Gastrocnemius medialis (tissue), 4 donors: ENCODE results near the gene NPAS3. TPM values are rescaled to one million over a fixed set of nuclear protein-coding genes. Genes with fewer than 3 reads are reported as not detected.

Source experiments
- ATAC-seq, 2 donors: fragments of 150-250 bp; one replicate each; pipeline ENCODE4 v1.9.1; 2016
- DNase-seq, 2 donors: peaks; one replicate each; pipeline ENCODE4 v3.0.0-alpha.2; 2019
- H3K27ac ChIP-seq, 4 donors: fragments of 200-600 bp; sonication (generic); 1 replicate in 1 of 4; 2 replicates in 3 of 4; pipeline ENCODE4 v1.5.1; 2016 to 2018; ENCODE audit warnings: mild to moderate bottlenecking in 2 of 4, moderate library complexity in 1 of 4
- H3K27me3 ChIP-seq, 3 donors: fragments of 200-600 bp; sonication (generic) in 2 of 3; 1 replicate in 1 of 3; 2 replicates in 2 of 3; pipeline versions ENCODE4 v1.5.1 to v1.6.0; 2016 to 2019; ENCODE audit warnings: mild to moderate bottlenecking in 1 of 3, moderate library complexity in 1 of 3
- H3K36me3 ChIP-seq, 2 donors: fragments of 200-600 bp; sonication (generic) in 1 of 2; one replicate each; pipeline ENCODE4 v1.5.1; 2017 to 2018
- H3K4me1 ChIP-seq, 2 donors: fragments of 200-600 bp; sonication (generic) in 1 of 2; one replicate each; pipeline ENCODE4 v1.5.1; 2016 to 2017; ENCODE audit warnings: mild to moderate bottlenecking in 2 of 2
- H3K4me3 ChIP-seq, 4 donors: fragments of 200-600 bp; sonication (generic) in 3 of 4; 1 replicate in 1 of 4; 2 replicates in 3 of 4; pipeline ENCODE4 v1.5.1; 2016 to 2019; ENCODE audit warnings: mild to moderate bottlenecking in 2 of 4
- H3K9me3 ChIP-seq, 3 donors: fragments of 200-600 bp; sonication (generic) in 2 of 3; 1 replicate in 1 of 3; 2 replicates in 2 of 3; pipeline ENCODE4 v1.5.1; 2016 to 2019
- POLR2A ChIP-seq, 2 donors: fragments of 450-650 bp; IDR thresholded peaks; one replicate each; pipeline ENCODE4 v1.6.1; 2017; ENCODE audit warnings: antibody characterized with exemption in 2 of 2, mild to moderate bottlenecking in 2 of 2, moderate library complexity in 2 of 2
- in situ Hi-C, 4 donors: fragments of 200-750 bp; cut with MboI; loops; one replicate each; pipeline versions ENCODE4 v1.15.0 to v1.8.0; 2017; ENCODE audit warnings: low sequenced_read_pairs in 4 of 4
- intact Hi-C: fragments of 100-400 bp; cut with DNase I; formaldehyde crosslinking; loops from one replicate; pipeline ENCODE4 v1.15.1; 2023; ENCODE audit warnings: low total_unique reads
- total RNA-seq, 4 donors: library from RNA; depleted of rRNA; stranded (reverse); fragments of >200 nt; gene quantifications; one replicate each; pipeline versions ENCODE4 v1.1.0 to v1.2.3, GENCODE V29; 2016
- TF ChIP-seq, protein P1 (sequence below), 5 experiments: fragments of 450-650 bp in 3 of 5; fragments of 200-600 bp in 2 of 5; sonication (generic) in 2 of 5; IDR thresholded peaks in 4 of 5; conservative IDR thresholded peaks in 1 of 5; 1 replicate in 4 of 5; 2 replicates in 1 of 5; pipeline ENCODE4 v1.5.1; 2016 to 2019; ENCODE audit warnings: antibody characterized with exemption in 5 of 5, mild to moderate bottlenecking in 3 of 5, moderate library complexity in 3 of 5

Gene NPAS3
- total RNA-seq, 4 donors from 2014 or later = 0.82 to 1.00 TPM; not detected in 2

DNA sequence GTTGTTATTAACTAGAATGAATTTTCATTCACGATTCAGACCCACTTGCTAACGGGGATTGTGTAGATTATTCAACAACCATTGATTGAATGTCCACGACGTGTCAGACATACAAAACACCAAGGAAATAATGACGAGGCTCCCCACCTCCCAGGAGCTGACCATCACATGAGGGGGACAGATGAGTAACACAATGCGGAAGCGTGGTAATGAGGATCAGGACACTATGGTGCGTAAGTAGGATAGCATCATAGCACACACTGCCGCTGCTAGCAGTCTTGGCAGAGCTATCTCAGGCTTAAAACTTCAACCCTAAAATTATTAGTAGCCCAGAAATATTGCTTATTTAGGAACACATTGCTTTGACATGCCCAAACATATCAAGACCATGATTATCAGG is 746.3 kb downstream of the NPAS3 start:
- TF ChIP-seq, protein P1, sequence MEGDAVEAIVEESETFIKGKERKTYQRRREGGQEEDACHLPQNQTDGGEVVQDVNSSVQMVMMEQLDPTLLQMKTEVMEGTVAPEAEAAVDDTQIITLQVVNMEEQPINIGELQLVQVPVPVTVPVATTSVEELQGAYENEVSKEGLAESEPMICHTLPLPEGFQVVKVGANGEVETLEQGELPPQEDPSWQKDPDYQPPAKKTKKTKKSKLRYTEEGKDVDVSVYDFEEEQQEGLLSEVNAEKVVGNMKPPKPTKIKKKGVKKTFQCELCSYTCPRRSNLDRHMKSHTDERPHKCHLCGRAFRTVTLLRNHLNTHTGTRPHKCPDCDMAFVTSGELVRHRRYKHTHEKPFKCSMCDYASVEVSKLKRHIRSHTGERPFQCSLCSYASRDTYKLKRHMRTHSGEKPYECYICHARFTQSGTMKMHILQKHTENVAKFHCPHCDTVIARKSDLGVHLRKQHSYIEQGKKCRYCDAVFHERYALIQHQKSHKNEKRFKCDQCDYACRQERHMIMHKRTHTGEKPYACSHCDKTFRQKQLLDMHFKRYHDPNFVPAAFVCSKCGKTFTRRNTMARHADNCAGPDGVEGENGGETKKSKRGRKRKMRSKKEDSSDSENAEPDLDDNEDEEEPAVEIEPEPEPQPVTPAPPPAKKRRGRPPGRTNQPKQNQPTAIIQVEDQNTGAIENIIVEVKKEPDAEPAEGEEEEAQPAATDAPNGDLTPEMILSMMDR (IDR thresholded peaks at IDR 0.05 in 4 of 5, conservative IDR thresholded peaks at IDR 0.05 in 1 of 5) = no peak
- TF ChIP-seq POLR2A (IDR thresholded peaks at IDR 0.05) = no peak
- no peak for DNase-seq
- intact Hi-C loops = no loop called here
- H3K27me3 ChIP-seq = no peaks in the 10 kb centered on the region
- H3K4me3 ChIP-seq = no peak overlapping the region
- peaks cover 0 to 7% of the 10 kb centered on the region in 2 donors for H3K4me1 ChIP-seq
- H3K36me3 ChIP-seq = no peaks in the 10 kb centered on the region
- H3K27ac ChIP-seq = no peak overlapping the region
- in situ Hi-C loops = no loop called here
- no peaks in the 10 kb centered on the region for H3K9me3 ChIP-seq
- no peak for ATAC-seq

DNA sequence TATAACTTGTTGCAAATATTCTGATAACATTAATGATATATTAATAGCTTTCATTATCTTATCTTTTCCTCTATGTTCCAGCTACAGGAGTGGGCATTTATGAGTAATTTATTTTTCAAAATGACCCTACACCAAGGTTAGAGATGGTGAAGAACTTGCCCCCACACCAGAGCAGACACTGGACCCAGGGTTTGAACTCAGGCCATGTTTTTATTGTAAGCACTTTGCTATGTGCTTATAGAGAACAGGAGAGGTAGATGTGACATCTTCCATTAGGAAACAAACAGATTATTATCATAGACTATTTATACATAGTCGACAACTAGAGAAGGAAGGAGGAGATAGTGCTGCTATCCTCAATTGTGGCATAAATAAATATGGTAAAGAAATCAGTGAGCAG is 747.0 kb downstream of the NPAS3 start:
- no peak for TF ChIP-seq POLR2A (IDR thresholded peaks at IDR 0.05)
- TF ChIP-seq, protein P1 (IDR thresholded peaks at IDR 0.05 in 4 of 5, conservative IDR thresholded peaks at IDR 0.05 in 1 of 5) = no peak
- Histone ChIP-seq H3K27me3 (no peaks in the 10 kb centered on the region), H3K4me3 (no peak overlapping the region), H3K36me3 (no peaks in the 10 kb centered on the region), H3K4me1 (peaks cover 0 to 7% of the 10 kb centered on the region in 2 donors), H3K9me3 (no peaks in the 10 kb centered on the region), H3K27ac (no peak overlapping the region)
- intact Hi-C loops = no loop called here
- in situ Hi-C loops = no loop called here
- ATAC-seq (no peak), DNase-seq (no peak)

DNA sequence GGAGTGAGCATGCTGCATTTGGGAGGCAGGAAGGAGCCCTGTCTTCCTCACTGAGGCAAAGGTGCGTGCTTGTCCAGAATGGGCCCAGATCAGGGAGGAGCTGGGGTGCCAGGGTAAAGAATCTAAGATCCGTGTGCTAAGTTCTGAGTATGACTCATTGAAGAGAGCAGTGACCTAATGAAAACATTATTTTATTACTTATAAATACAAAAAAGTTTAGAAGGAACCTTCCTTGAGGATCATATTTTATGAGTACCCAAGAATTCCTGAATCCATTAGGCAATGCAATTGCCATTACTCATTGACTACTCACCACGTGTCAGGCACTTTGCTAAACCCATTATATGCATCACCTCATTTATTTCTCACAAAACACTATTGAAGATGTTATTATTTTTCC is 747.5 kb downstream of the NPAS3 start:
- Histone ChIP-seq H3K4me1 (peaks cover 0 to 7% of the 10 kb centered on the region in 2 donors), H3K4me3 (no peak overlapping the region), H3K27ac (no peak overlapping the region), H3K9me3 (no peaks in the 10 kb centered on the region), H3K36me3 (no peaks in the 10 kb centered on the region), H3K27me3 (no peaks in the 10 kb centered on the region)
- TF ChIP-seq, protein P1 (IDR thresholded peaks at IDR 0.05 in 4 of 5, conservative IDR thresholded peaks at IDR 0.05 in 1 of 5) = no peak
- no peak for TF ChIP-seq POLR2A (IDR thresholded peaks at IDR 0.05)
- ATAC-seq (no peak), DNase-seq (no peak)
- intact Hi-C loops (no loop called here), in situ Hi-C loops (no loop called here)

DNA sequence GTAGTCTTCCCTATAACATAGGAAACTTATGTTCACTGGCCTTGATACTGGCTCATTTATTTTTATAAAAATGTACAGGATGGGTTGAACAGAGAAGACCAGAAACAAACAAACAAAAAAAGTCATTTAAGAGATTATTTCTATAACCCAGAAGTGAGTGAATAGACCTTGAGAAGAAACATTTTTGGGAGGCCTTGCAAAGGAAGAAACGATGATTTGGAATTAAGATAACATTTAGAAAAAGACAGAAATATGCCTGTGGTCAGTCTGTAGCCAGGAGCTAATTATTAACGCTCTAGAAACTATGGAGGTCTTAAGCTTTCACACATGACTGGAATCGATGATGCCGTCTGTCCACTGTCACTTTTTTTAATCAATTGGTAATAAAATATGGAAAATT is 748.2 kb downstream of the NPAS3 start:
- H3K9me3 ChIP-seq = no peaks in the 10 kb centered on the region
- intact Hi-C loops = no loop called here
- H3K27me3 ChIP-seq = no peaks in the 10 kb centered on the region
- H3K4me1 ChIP-seq = peaks cover 0 to 7% of the 10 kb centered on the region in 2 donors
- H3K27ac ChIP-seq = no peak overlapping the region
- in situ Hi-C loops = no loop called here
- ATAC-seq = no peak
- H3K4me3 ChIP-seq = no peak overlapping the region
- TF ChIP-seq POLR2A (IDR thresholded peaks at IDR 0.05) = no peak
- TF ChIP-seq, protein P1 (IDR thresholded peaks at IDR 0.05 in 4 of 5, conservative IDR thresholded peaks at IDR 0.05 in 1 of 5) = no peak
- no peak for DNase-seq
- H3K36me3 ChIP-seq = no peaks in the 10 kb centered on the region

DNA sequence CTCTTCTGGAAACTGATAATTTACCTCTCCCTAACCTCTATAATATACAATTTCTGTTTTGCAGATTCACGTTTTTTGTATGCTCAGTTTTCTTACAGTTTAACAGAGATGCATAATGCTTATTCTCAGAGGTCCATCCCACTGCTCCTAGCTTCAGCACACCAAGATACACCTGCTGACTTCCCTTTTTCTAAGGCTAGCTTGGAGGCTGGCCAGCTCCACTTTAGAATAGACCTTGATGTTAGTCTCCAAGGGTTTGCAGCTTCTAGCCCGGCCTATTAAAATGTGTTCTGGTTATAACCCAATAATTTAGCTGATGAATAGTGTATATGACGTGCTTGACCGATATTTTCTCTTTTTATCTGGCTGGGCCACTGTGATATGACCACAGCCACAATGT is 751.0 kb downstream of the NPAS3 start:
- intact Hi-C loops = no loop called here
- H3K9me3 ChIP-seq = no peaks in the 10 kb centered on the region
- ATAC-seq = no peak
- in situ Hi-C loops = no loop called here
- no peak overlapping the region for H3K27ac ChIP-seq
- H3K36me3 ChIP-seq = no peaks in the 10 kb centered on the region
- no peak overlapping the region for H3K4me3 ChIP-seq
- H3K27me3 ChIP-seq = no peaks in the 10 kb centered on the region
- no peak for DNase-seq
- no peak for TF ChIP-seq POLR2A (IDR thresholded peaks at IDR 0.05)
- TF ChIP-seq, protein P1 (IDR thresholded peaks at IDR 0.05 in 4 of 5, conservative IDR thresholded peaks at IDR 0.05 in 1 of 5) = no peak
- H3K4me1 ChIP-seq = no peaks in the 10 kb centered on the region
